Measurements from ENCODE around the gene FOXA3. TPM values are rescaled to one million over a fixed set of nuclear protein-coding genes. Genes with fewer than 3 reads are reported as not detected.

Gene FOXA3
- total and polyA plus RNA-seq, 11 donors, result 0.07 TPM; not detected in 10

DNA sequence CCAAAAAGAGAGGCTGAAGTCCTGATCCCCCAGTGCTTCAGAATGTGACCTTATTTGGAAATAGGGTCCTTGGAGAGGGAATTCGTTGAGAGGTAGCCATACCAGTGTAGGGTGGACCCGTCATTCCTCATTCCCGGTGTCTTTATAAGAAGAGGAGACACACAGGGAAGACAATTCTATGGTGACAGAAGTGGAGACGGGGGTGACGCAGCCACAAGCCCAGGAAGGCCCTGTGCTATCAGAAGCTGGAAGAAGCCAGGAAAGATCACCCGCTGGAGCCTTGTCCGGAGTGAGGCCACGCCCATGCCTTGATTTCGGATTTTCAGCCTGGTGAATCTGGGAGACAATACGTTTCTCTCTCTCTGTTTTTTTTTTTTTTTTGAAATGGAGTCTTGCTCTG, 40.9 kb downstream of the FOXA3 start:
- no peak overlapping the region for H3K27ac ChIP-seq
- H3K36me3 ChIP-seq, result peaks cover 0 to 7% (median 0%) of the 10 kb centered on the region in 9 donors
- H3K9me3 ChIP-seq, result no peaks in the 10 kb centered on the region
- H3K27me3 ChIP-seq, result no peaks in the 10 kb centered on the region
- ATAC-seq, result no peak
- H3K4me3 ChIP-seq, result no peak overlapping the region
- 71 to 78% (median 75%) methylated on average over 10 of the region's 10 CpGs for WGBS, 4 donors
- intact Hi-C loops (cut with DNase I), result no loop called here
- DNase-seq, result no peak
- TF ChIP-seq, protein P1, sequence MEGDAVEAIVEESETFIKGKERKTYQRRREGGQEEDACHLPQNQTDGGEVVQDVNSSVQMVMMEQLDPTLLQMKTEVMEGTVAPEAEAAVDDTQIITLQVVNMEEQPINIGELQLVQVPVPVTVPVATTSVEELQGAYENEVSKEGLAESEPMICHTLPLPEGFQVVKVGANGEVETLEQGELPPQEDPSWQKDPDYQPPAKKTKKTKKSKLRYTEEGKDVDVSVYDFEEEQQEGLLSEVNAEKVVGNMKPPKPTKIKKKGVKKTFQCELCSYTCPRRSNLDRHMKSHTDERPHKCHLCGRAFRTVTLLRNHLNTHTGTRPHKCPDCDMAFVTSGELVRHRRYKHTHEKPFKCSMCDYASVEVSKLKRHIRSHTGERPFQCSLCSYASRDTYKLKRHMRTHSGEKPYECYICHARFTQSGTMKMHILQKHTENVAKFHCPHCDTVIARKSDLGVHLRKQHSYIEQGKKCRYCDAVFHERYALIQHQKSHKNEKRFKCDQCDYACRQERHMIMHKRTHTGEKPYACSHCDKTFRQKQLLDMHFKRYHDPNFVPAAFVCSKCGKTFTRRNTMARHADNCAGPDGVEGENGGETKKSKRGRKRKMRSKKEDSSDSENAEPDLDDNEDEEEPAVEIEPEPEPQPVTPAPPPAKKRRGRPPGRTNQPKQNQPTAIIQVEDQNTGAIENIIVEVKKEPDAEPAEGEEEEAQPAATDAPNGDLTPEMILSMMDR (IDR thresholded peaks at IDR 0.05), result no peak
- TF ChIP-seq POLR2A (IDR thresholded peaks at IDR 0.05), result no peak
- peaks cover 3 to 26% (median 16%) of the 10 kb centered on the region in 12 donors for H3K4me1 ChIP-seq

DNA sequence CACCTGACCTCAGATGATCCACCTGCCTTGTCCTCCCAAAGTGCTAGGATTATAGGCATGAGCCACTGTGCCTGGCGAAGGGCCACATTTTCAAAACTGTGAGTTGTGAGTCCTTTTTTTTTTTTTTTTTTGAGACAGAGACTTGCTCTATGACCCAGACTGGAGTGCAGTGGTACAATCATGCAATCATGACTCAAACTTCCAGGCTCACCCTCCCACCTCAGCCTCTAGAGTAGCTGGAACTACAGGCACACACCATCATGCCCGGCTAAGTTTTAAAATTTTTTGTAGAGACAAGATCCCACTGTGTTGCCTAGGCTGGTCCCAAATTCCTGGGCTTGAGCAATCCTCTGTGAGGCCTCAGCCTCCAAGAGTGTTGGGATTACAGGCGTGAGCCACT, 42.1 kb downstream of the FOXA3 start:
- Histone ChIP-seq H3K9me3 (no peaks in the 10 kb centered on the region), H3K4me1 (peaks cover 0 to 16% (median 9%) of the 10 kb centered on the region in 12 donors), H3K27me3 (no peaks in the 10 kb centered on the region), H3K27ac (no peak overlapping the region), H3K4me3 (no peak overlapping the region), H3K36me3 (no peaks in the 10 kb centered on the region)
- intact Hi-C loops (cut with DNase I), result no loop called here
- 86 to 100% (median 93%) methylated on average over 3 of the region's 3 CpGs for WGBS, 4 donors
- ATAC-seq (no peak), DNase-seq (no peak)
- no peak for TF ChIP-seq POLR2A (IDR thresholded peaks at IDR 0.05)
- TF ChIP-seq, protein P1 (IDR thresholded peaks at IDR 0.05), result no peak

DNA sequence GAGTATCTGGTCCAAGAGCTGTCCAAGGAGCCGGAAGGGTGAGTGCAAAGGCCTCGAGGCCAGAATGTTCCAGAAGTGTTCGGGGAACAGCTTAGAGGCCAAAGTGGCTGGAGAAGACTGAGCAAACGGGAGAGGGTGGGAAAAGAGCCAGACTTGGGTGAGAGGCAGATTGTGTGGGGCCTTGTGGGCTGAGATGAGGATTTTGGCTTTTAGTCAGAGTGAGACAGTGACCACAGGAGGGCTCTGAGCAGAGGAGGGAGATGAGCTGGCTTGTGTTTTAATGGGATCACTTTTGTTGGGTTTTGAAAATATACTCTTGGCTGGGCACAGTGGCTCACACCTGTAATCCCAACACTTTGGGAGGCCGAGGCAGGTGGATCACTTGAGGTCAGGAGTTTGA, 44.8 kb downstream of the FOXA3 start:
- intact Hi-C loops (cut with DNase I), result no loop called here
- ATAC-seq, result no peak
- Histone ChIP-seq H3K9me3 (no peaks in the 10 kb centered on the region), H3K27ac (no peak overlapping the region), H3K4me1 (no peaks in the 10 kb centered on the region), H3K27me3 (peaks cover 0 to 10% (median 0%) of the 10 kb centered on the region in 9 donors), H3K36me3 (no peaks in the 10 kb centered on the region), H3K4me3 (no peak overlapping the region)
- 69 to 78% (median 77%) methylated on average over 5 of the region's 5 CpGs for WGBS, 4 donors
- DNase-seq, result no peak
- no peak for TF ChIP-seq POLR2A (IDR thresholded peaks at IDR 0.05)
- TF ChIP-seq, protein P1 (IDR thresholded peaks at IDR 0.05), result no peak

DNA sequence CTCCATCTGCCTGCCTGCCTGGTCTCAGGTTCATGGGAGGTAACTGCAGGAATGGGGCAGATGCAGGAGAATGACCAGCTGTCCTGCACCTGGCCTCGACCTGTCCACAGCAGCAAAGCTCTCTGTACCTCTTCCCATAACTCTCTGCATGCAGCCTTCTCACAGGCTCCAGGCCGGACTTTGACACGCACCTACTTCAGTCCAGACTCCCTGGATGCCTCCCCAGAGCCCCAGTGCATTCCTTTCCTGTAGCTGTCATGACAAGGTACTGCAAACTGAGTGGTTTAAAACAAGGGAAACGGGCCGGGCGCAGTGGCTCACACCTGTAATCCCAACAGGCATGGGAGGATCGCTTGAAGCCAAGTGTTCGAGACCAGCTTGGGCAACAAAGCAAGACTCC, 47.2 kb downstream of the FOXA3 start:
- Histone ChIP-seq H3K36me3 (no peaks in the 10 kb centered on the region), H3K27me3 (peaks cover 0 to 14% (median 0%) of the 10 kb centered on the region in 9 donors), H3K27ac (no peak overlapping the region), H3K9me3 (no peaks in the 10 kb centered on the region), H3K4me1 (no peaks in the 10 kb centered on the region), H3K4me3 (no peak overlapping the region)
- intact Hi-C loops (cut with DNase I), result no loop called here
- 53 to 66% (median 53%) methylated on average over 8 of the region's 8 CpGs for WGBS, 4 donors
- ATAC-seq (no peak), DNase-seq (no peak)
- TF ChIP-seq POLR2A (IDR thresholded peaks at IDR 0.05), result no peak
- TF ChIP-seq, protein P1 (IDR thresholded peaks at IDR 0.05), result no peak
